ENCODE results near the gene VSIG10L2.

The VSIG10L2 gene

DNA sequence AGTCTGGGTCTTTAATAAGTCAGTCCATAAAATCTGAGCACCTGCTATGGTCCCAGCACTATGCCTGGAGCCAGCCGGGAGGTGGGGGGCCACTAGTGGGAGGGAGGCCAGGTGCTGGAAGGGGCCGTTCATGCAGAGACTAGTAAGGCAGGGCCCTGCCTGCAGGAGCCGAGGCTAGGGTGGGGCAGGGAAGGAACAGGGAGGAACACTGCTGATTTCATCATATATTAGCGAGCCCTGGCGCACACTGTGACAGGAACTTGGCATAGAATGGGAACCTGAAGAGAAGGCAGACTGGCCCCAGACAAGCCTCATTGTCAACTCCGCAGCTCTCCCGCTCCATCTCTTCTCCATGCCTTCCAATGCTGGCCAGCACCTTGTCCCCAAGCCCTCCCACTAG lies 7.1 kb downstream of the VSIG10L2 start:
- Histone ChIP-seq H3K4me3 (ENCODE audit: low read length) (peak overlapping the region; percentile 16), H3K4me1 (ENCODE audit: control insufficient read depth, insufficient read depth, low read length) (peaks cover 25% of the 10 kb centered on the region), H3K9ac (ENCODE audit: low read length) (no peak overlapping the region), H3K27me3 (ENCODE audit: control insufficient read depth, insufficient read depth, low read length) (no peaks in the 10 kb centered on the region), H3K36me3 (ENCODE audit: control insufficient read depth, insufficient read depth, low read length) (no peaks in the 10 kb centered on the region), H3K27ac (ENCODE audit: low read depth, low read length) (no peak overlapping the region)

- Histone ChIP-seq H3K9ac (ENCODE audit: low read length) (no peak overlapping the region), H3K4me1 (ENCODE audit: control insufficient read depth, insufficient read depth, low read length) (peaks cover 25% of the 10 kb centered on the region), H3K27ac (ENCODE audit: low read depth, low read length) (no peak overlapping the region), H3K27me3 (ENCODE audit: control insufficient read depth, insufficient read depth, low read length) (no peaks in the 10 kb centered on the region), H3K36me3 (ENCODE audit: control insufficient read depth, insufficient read depth, low read length) (no peaks in the 10 kb centered on the region), H3K4me3 (ENCODE audit: low read length) (no peak overlapping the region)
Observed at GRCh38 chr11:125953401-125953935, 7.6 kb downstream of the VSIG10L2 start.

- Histone ChIP-seq H3K27ac (ENCODE audit: low read depth, low read length) (no peak overlapping the region), H3K4me1 (ENCODE audit: control insufficient read depth, insufficient read depth, low read length) (peaks cover 25% of the 10 kb centered on the region), H3K9ac (ENCODE audit: low read length) (no peak overlapping the region), H3K36me3 (ENCODE audit: control insufficient read depth, insufficient read depth, low read length) (no peaks in the 10 kb centered on the region), H3K4me3 (ENCODE audit: low read length) (no peak overlapping the region), H3K27me3 (ENCODE audit: control insufficient read depth, insufficient read depth, low read length) (no peaks in the 10 kb centered on the region)
Observed at GRCh38 chr11:125954123-125954944, 8.5 kb downstream of the VSIG10L2 start.

DNA sequence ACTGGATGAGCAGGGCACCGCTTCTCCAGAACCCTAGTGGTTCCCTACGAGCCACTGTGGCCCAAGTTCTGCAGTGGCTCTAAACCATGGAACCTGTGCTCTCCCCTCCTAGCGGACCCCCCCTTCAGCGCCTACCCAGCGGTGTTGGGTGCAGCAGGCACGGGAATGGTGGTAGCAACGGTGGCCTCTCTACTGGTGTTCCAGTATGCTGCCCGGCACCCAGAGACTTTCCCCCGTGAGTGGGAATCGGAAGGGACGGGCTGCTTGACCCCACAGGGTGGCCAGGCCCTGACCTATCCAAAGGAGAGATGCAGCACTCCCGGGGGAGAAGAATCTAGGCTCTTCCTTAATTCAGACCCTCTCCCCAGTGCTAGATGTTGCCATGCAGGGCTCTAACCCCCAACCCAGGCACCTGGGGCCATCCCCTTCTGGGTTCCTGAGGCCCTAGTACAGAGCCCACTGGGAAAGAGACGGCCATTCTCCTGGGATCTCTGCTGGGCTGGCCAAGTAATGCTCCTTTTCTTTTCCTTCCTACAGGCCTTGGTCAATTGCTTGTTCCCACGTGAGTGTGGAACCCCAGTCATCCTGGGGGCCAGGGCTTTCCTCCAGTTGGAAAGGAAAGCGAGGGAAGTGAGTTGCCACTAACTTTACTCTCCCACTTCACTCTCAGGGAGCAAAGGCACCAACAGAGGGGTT lies 9.2 kb downstream of the VSIG10L2 start:
- Histone ChIP-seq H3K27me3 (ENCODE audit: control insufficient read depth, insufficient read depth, low read length) (no peaks in the 10 kb centered on the region), H3K4me1 (ENCODE audit: control insufficient read depth, insufficient read depth, low read length) (peaks cover 25% of the 10 kb centered on the region), H3K36me3 (ENCODE audit: control insufficient read depth, insufficient read depth, low read length) (no peaks in the 10 kb centered on the region), H3K4me3 (ENCODE audit: low read length) (no peak overlapping the region), H3K27ac (ENCODE audit: low read depth, low read length) (no peak overlapping the region), H3K9ac (ENCODE audit: low read length) (no peak overlapping the region)

DNA sequence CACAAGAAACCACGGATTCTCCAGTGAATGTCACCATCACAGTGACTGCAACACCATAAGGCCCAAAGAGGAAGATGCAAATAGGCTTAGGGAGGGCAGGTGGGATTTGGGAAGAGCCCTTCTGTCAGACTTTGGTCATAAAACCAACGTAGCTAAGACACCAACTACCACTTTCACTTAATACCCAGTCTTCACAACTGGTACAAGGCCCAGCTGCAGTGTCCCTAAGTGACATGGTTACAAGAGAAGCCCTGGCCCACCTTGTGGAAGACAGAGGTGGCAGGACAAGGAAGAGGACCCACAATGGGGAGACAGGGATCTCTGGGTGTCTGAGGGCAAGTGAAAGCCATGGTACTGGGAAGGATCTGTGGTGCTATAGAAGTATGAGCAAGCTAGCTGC lies 10.0 kb downstream of the VSIG10L2 start:
- H3K27ac ChIP-seq (ENCODE audit: low read depth, low read length): no peak overlapping the region

DNA sequence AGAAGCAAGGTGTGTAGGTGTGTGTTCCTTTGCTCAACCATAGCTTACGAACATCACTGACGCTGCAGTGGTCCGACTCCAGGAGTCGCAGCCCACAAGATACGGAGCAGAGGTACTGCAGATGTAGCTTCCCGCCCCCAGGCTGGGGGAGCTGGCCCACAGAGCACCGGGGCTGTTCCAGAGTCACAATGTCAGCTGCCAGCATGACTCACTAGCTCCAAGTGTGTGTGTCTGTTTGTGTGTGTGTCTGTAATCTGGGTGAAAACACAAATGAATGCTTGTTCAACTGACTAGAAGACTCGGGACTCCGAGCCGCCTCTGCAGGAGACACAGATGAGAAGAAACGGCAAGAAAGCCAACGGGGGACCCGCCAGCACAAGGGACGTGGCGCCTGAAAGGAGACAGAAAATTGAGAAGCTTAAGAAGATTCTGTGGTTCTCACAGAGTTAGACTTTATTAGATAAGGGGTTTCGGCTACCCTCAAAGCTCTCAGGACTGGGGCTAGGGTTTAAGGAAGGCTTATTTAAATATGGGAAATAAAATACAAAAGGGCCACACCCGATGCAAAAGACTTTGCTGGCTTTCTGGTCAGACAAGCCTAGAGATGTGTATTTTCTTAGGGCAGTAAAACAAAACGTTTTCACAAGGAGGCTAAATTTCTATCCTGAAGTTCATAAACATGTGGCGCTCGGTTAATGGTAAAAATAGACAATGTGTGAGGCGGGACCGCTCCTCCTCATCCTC lies 10.7 kb downstream of the VSIG10L2 start:
- H3K4me3 ChIP-seq (ENCODE audit: low read length): no peak overlapping the region
- H3K27ac ChIP-seq (ENCODE audit: low read depth, low read length): no peak overlapping the region

More for the DNA sequence above, 10.0 kb downstream of the VSIG10L2 start:
- no peaks in the 10 kb centered on the region for H3K27me3 ChIP-seq (ENCODE audit: control insufficient read depth, insufficient read depth, low read length)
- no peak overlapping the region for H3K9ac ChIP-seq (ENCODE audit: low read length)
- peaks cover 22% of the 10 kb centered on the region for H3K4me1 ChIP-seq (ENCODE audit: control insufficient read depth, insufficient read depth, low read length)
- H3K4me3 ChIP-seq (ENCODE audit: low read length): no peak overlapping the region
- H3K36me3 ChIP-seq (ENCODE audit: control insufficient read depth, insufficient read depth, low read length): no peaks in the 10 kb centered on the region

GRCh38 chr11:125957618-125958332 lies 11.9 kb downstream of the VSIG10L2 start:
- no peaks in the 10 kb centered on the region for H3K27me3 ChIP-seq (ENCODE audit: control insufficient read depth, insufficient read depth, low read length)
- no peaks in the 10 kb centered on the region for H3K36me3 ChIP-seq (ENCODE audit: control insufficient read depth, insufficient read depth, low read length)
- H3K27ac ChIP-seq (ENCODE audit: low read depth, low read length): no peak overlapping the region
- no peak overlapping the region for H3K9ac ChIP-seq (ENCODE audit: low read length)
- no peak overlapping the region for H3K4me3 ChIP-seq (ENCODE audit: low read length)
- peaks cover 6% of the 10 kb centered on the region for H3K4me1 ChIP-seq (ENCODE audit: control insufficient read depth, insufficient read depth, low read length)

More for the DNA sequence above, 10.7 kb downstream of the VSIG10L2 start:
- no peaks in the 10 kb centered on the region for H3K27me3 ChIP-seq (ENCODE audit: control insufficient read depth, insufficient read depth, low read length)
- no peak overlapping the region for H3K9ac ChIP-seq (ENCODE audit: low read length)
- peaks cover 16% of the 10 kb centered on the region for H3K4me1 ChIP-seq (ENCODE audit: control insufficient read depth, insufficient read depth, low read length)
- no peaks in the 10 kb centered on the region for H3K36me3 ChIP-seq (ENCODE audit: control insufficient read depth, insufficient read depth, low read length)

DNA sequence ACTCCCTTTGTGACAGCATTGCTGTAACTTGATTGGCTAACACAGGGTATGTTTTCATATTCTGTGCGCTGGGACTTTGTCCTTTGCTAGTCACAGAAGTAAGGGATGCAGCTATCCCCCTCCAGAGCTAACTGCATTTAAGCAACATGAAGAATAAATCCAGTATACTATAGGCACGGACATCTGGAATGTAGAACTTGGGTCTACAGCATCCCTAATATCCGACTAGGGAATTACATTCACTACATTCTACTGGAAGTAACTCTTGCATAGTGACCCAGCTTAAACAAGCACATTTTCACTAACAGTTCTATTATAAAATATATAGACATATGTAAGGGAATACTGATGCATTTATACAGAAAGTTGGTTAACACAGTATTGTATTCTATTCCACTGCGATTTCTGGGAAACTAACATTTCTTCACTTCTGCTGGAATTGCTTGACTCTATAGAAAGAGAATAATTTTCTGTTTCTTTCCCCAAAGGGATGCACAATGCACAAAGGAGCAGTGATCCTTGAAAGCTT lies 13.1 kb downstream of the VSIG10L2 start:
- Histone ChIP-seq H3K9ac (ENCODE audit: low read length) (no peak overlapping the region), H3K27me3 (ENCODE audit: control insufficient read depth, insufficient read depth, low read length) (no peaks in the 10 kb centered on the region), H3K36me3 (ENCODE audit: control insufficient read depth, insufficient read depth, low read length) (no peaks in the 10 kb centered on the region), H3K4me3 (ENCODE audit: low read length) (no peak overlapping the region), H3K27ac (ENCODE audit: low read depth, low read length) (no peak overlapping the region), H3K4me1 (ENCODE audit: control insufficient read depth, insufficient read depth, low read length) (no peaks in the 10 kb centered on the region)

- Histone ChIP-seq H3K4me1 (ENCODE audit: control insufficient read depth, insufficient read depth, low read length) (no peaks in the 10 kb centered on the region), H3K4me3 (ENCODE audit: low read length) (no peak overlapping the region), H3K36me3 (ENCODE audit: control insufficient read depth, insufficient read depth, low read length) (no peaks in the 10 kb centered on the region), H3K9ac (ENCODE audit: low read length) (no peak overlapping the region), H3K27me3 (ENCODE audit: control insufficient read depth, insufficient read depth, low read length) (no peaks in the 10 kb centered on the region), H3K27ac (ENCODE audit: low read depth, low read length) (no peak overlapping the region)
Observed at GRCh38 chr11:125959511-125959910, 13.7 kb downstream of the VSIG10L2 start.

GRCh38 chr11:125959931-125960330 lies 14.1 kb downstream of the VSIG10L2 start:
- H3K36me3 ChIP-seq (ENCODE audit: control insufficient read depth, insufficient read depth, low read length): no peaks in the 10 kb centered on the region
- H3K4me1 ChIP-seq (ENCODE audit: control insufficient read depth, insufficient read depth, low read length): no peaks in the 10 kb centered on the region
- no peak overlapping the region for H3K9ac ChIP-seq (ENCODE audit: low read length)
- H3K4me3 ChIP-seq (ENCODE audit: low read length): no peak overlapping the region
- no peaks in the 10 kb centered on the region for H3K27me3 ChIP-seq (ENCODE audit: control insufficient read depth, insufficient read depth, low read length)
- H3K27ac ChIP-seq (ENCODE audit: low read depth, low read length): no peak overlapping the region

- no peaks in the 10 kb centered on the region for H3K27me3 ChIP-seq (ENCODE audit: control insufficient read depth, insufficient read depth, low read length)
- no peak overlapping the region for H3K4me3 ChIP-seq (ENCODE audit: low read length)
- H3K36me3 ChIP-seq (ENCODE audit: control insufficient read depth, insufficient read depth, low read length): no peaks in the 10 kb centered on the region
- H3K4me1 ChIP-seq (ENCODE audit: control insufficient read depth, insufficient read depth, low read length): no peaks in the 10 kb centered on the region
- no peak overlapping the region for H3K27ac ChIP-seq (ENCODE audit: low read depth, low read length)
- H3K9ac ChIP-seq (ENCODE audit: low read length): no peak overlapping the region
Observed at GRCh38 chr11:125960771-125961170, 14.9 kb downstream of the VSIG10L2 start.

Data from rectal smooth muscle tissue (tissue), 1 donor.